GM12891 (cell line): Measurements from ENCODE around the gene MAP4K4.

Experiments
- PAX5 ChIP-seq: IDR thresholded peaks from 2 replicates; pipeline ENCODE4 v1.6.1; 2011; ENCODE audit warnings: low read length, moderate library complexity, mild to moderate bottlenecking; ENCODE audit not compliant: insufficient read depth, severe bottlenecking
- POLR2A ChIP-seq: IDR thresholded peaks from 2 replicates; pipeline ENCODE4 v1.6.1; 2011; ENCODE audit warnings: low read depth, low read length, control low read depth
- POLR2AphosphoS5 ChIP-seq: IDR thresholded peaks from 2 replicates; pipeline ENCODE4 v1.6.1; 2011; ENCODE audit warnings: low read depth, low read length, control low read depth
- POU2F2 ChIP-seq: IDR thresholded peaks from 2 replicates; pipeline ENCODE4 v1.6.1; 2011; ENCODE audit warnings: low read depth, mild to moderate bottlenecking, control low read depth, low read length, moderate library complexity
- SPI1 ChIP-seq: IDR thresholded peaks from 2 replicates; pipeline ENCODE4 v1.6.1; 2011; ENCODE audit warnings: low read depth, low read length, control low read depth
- TAF1 ChIP-seq: IDR thresholded peaks from 2 replicates; pipeline ENCODE4 v1.6.1; 2011; ENCODE audit warnings: low read depth, low read length, control low read depth

- no peak for TF ChIP-seq POLR2AphosphoS5
- TF ChIP-seq POLR2A, result no peak
- no peak for TF ChIP-seq TAF1
- no peak for TF ChIP-seq PAX5
- TF ChIP-seq POU2F2, result no peak
- TF ChIP-seq SPI1, result no peak
Observed at GRCh38 chr2:101899871-101900270, 202.4 kb downstream of the MAP4K4 start.
